ENCODE results near the gene MAD2L1BP.

- TF ChIP-seq CTCF (IDR thresholded peaks at IDR 0.05): no peak
- TF ChIP-seq ZFX (IDR thresholded peaks at IDR 0.05; ENCODE audit: borderline replicate concordance): no peak
Observed at GRCh38 chr6:43645613-43645964, 9.9 kb downstream of the MAD2L1BP start.

Data from 22Rv1 (cell line).